HepG2 (cell line): ENCODE results near the gene YWHAE. TPM values are rescaled to one million over a fixed set of nuclear protein-coding genes. Genes with fewer than 3 reads are reported as not detected.

Experiments
- ATAC-seq: fragments of 200-7000 bp; cut with Tn5 transposase; 3 replicates; pipeline ENCODE4 v1.9.1; 2020; ENCODE audit warnings: mild to moderate bottlenecking, moderate library complexity
- BruUV-seq: library from RNA; stranded (reverse); fragments of 400-500 nt; replicated peaks from 2 replicates; lab custom pipeline; 2021; lab: Mats Ljungman, UMichigan
- CTCF ChIA-PET: fragments of 300-600 bp; formaldehyde crosslinking; extraction: SDS; loops from one replicate; lab custom pipeline; 2021; ENCODE audit warnings: low total read pairs, inconsistent platforms, low intra/inter-chr PET ratio; lab: Yijun Ruan, JAX
- POLR2A ChIA-PET: fragments of 350-600 bp; sonication (Branson Sonifier 250); formaldehyde crosslinking; loops from one replicate; lab custom pipeline; 2020; ENCODE audit warnings: antibody characterized with exemption, inconsistent platforms; lab: Yijun Ruan, JAX
- DNase-seq: peaks from one replicate; pipeline ENCODE4 v3.0.0-alpha.2; 2015; ENCODE audit warnings: low spot score
- FAIRE-seq: peaks from 3 replicates; lab custom pipeline; 2011; peaks lifted over from hg19 to GRCh38; lab: Jason Lieb, UNC
- H2AFZ ChIP-seq: one replicate; pipeline ENCODE4 v1.6.1; 2011; ENCODE audit warnings: low read length, inconsistent platforms
- H3K27ac ChIP-seq: fragments of 300-600 bp; 3 replicates; pipeline ENCODE4 v1.8.0; 2011; ENCODE audit warnings: mixed run types, mild to moderate bottlenecking, mixed read lengths, low read length, inconsistent platforms; ENCODE audit not compliant: insufficient read depth; ENCODE audit errors: extremely low read length
- H3K27me3 ChIP-seq, 2 experiments: fragments of 200-600 bp in 1 of 2; 2 replicates in 1 of 2; 3 replicates in 1 of 2; pipeline versions ENCODE4 v1.6.0 to v1.8.0; 2011; ENCODE audit warnings: low read length in 2 of 2, mild to moderate bottlenecking in 2 of 2, moderate library complexity in 2 of 2, inconsistent platforms in 1 of 2; ENCODE audit not compliant: insufficient read depth in 2 of 2, control insufficient read depth in 1 of 2
- H3K36me3 ChIP-seq, 2 experiments: fragments of 200-600 bp in 1 of 2; replicated peaks in 1 of 2; 2 replicates in 1 of 2; 3 replicates in 1 of 2; pipeline versions ENCODE4 v1.5.1 to v1.8.0; 2011; ENCODE audit warnings: low read length in 2 of 2, inconsistent platforms in 1 of 2; ENCODE audit not compliant: insufficient read depth in 2 of 2, control insufficient read depth in 1 of 2
- H3K4me1 ChIP-seq: 2 replicates; pipeline ENCODE4 v1.5.1; 2012; ENCODE audit warnings: low read length, inconsistent platforms; ENCODE audit not compliant: insufficient read depth
- H3K4me2 ChIP-seq: 2 replicates; pipeline ENCODE4 v1.6.0; 2011; ENCODE audit warnings: low read depth, low read length, inconsistent platforms
- H3K4me3 ChIP-seq, 3 experiments: fragments of 200-600 bp in 1 of 3; sonication (generic), shearing (Covaris generic) in 1 of 3; replicated peaks in 1 of 3; 2 replicates each; pipeline ENCODE4 v1.5.1; 2011 to 2016; ENCODE audit warnings: low read length in 3 of 3, inconsistent platforms in 2 of 3, low read depth in 2 of 3, mild to moderate bottlenecking in 2 of 3, control low read depth in 1 of 3, mixed read lengths in 1 of 3; ENCODE audit not compliant: insufficient read depth in 1 of 3
- H3K79me2 ChIP-seq: one replicate; pipeline ENCODE4 v1.6.1; 2011; ENCODE audit warnings: low read length, inconsistent platforms; ENCODE audit not compliant: insufficient read depth
- H3K9ac ChIP-seq: 2 replicates; pipeline ENCODE4 v1.6.0; 2011; ENCODE audit warnings: mild to moderate bottlenecking, low read depth, low read length, inconsistent platforms; ENCODE audit not compliant: insufficient read depth
- H3K9me3 ChIP-seq: 2 replicates; pipeline ENCODE4 v1.5.1; 2012; ENCODE audit warnings: mild to moderate bottlenecking, low read length
- H4K20me1 ChIP-seq: 2 replicates; pipeline ENCODE4 v1.6.0; 2011; ENCODE audit warnings: inconsistent platforms, mild to moderate bottlenecking, low read length, moderate library complexity; ENCODE audit not compliant: insufficient read depth
- AHR ChIP-seq: IDR thresholded peaks from 2 replicates; pipeline ENCODE4 v1.6.1; 2018; ENCODE audit warnings: missing genetic modification reagents, missing compliant biosample characterization
- GATAD1 ChIP-seq: IDR thresholded peaks from 2 replicates; pipeline ENCODE4 v1.6.1; 2016; ENCODE audit warnings: missing genetic modification reagents, missing compliant biosample characterization
- GTF2F1 ChIP-seq: fragments of 150-350 bp; IDR thresholded peaks from 2 replicates; pipeline ENCODE4 v1.6.1; 2014; ENCODE audit warnings: low read length
- HOXA3 ChIP-seq: sonication (generic); formaldehyde crosslinking; IDR thresholded peaks from 2 replicates; pipeline ENCODE4 v1.5.0; 2020; ENCODE audit warnings: missing genetic modification reagents
- JUND ChIP-seq: sonication (generic); formaldehyde crosslinking; IDR thresholded peaks from 2 replicates; pipeline ENCODE4 v1.8.0; 2022; ENCODE audit warnings: mild to moderate bottlenecking, missing genetic modification reagents
- MED13 ChIP-seq: sonication (generic); formaldehyde crosslinking; IDR thresholded peaks from 2 replicates; pipeline ENCODE4 v1.5.0; 2020; ENCODE audit warnings: missing genetic modification reagents
- MEIS1 ChIP-seq: sonication (generic); formaldehyde crosslinking; IDR thresholded peaks from 2 replicates; pipeline ENCODE4 v1.9.0; 2021; ENCODE audit warnings: mild to moderate bottlenecking, missing genetic modification reagents, moderate library complexity, borderline replicate concordance
- MXI1 ChIP-seq: IDR thresholded peaks from 3 replicates; pipeline ENCODE4 v1.6.1; 2012; ENCODE audit warnings: low read depth, low read length, inconsistent platforms, borderline replicate concordance
- RAD21 ChIP-seq: fragments of 450-650 bp; formaldehyde crosslinking; IDR thresholded peaks from 2 replicates; pipeline ENCODE4 v1.5.0; 2020; ENCODE audit warnings: mild to moderate bottlenecking
- SMARCC2 ChIP-seq: fragments of 450-650 bp; IDR thresholded peaks from 2 replicates; pipeline ENCODE4 v1.6.1; 2017; ENCODE audit warnings: antibody characterized with exemption, mild to moderate bottlenecking
- SNAI1 ChIP-seq: sonication (generic); formaldehyde crosslinking; IDR thresholded peaks from 2 replicates; pipeline ENCODE4 v1.5.0; 2020; ENCODE audit warnings: mild to moderate bottlenecking, missing genetic modification reagents, borderline replicate concordance
- SP4 ChIP-seq: sonication (generic); formaldehyde crosslinking; IDR thresholded peaks from 2 replicates; pipeline ENCODE4 v1.8.1; 2023; ENCODE audit warnings: mild to moderate bottlenecking, missing genetic modification reagents
- ZNF329 ChIP-seq: sonication (generic); formaldehyde crosslinking; IDR thresholded peaks from 2 replicates; pipeline ENCODE4 v1.9.0; 2021; ENCODE audit warnings: low read depth, mild to moderate bottlenecking, missing genetic modification reagents
- ZNF33A ChIP-seq: sonication (generic); formaldehyde crosslinking; IDR thresholded peaks from 2 replicates; pipeline ENCODE4 v1.5.1; 2020; ENCODE audit warnings: missing genetic modification reagents, mild to moderate bottlenecking, moderate library complexity, borderline replicate concordance
- ZNF7 ChIP-seq: IDR thresholded peaks from 2 replicates; pipeline ENCODE4 v1.6.1; 2016; ENCODE audit warnings: missing biosample characterization, missing genetic modification reagents
- ZNF768 ChIP-seq: sonication (generic); formaldehyde crosslinking; IDR thresholded peaks from 2 replicates; pipeline ENCODE4 v1.4.0; 2020; ENCODE audit warnings: missing genetic modification reagents
- WGBS: methylation state at CpG from one replicate; pipeline ENCODE4 v1.1.6; 2017; ENCODE audit warnings: low lambda C conversion rate; 5-methylcytosine and 5-hydroxymethylcytosine counted together
- in situ Hi-C: cut with HindIII; loops from 2 replicates; pipeline ENCODE4 v1.10.0; 2017; ENCODE audit warnings: low pct_unique_long_range_greater_than_20kb; ENCODE audit not compliant: extremely low pct_ligation_motif_present
- intact Hi-C: fragments of 100-400 bp; cut with micrococcal nuclease; formaldehyde crosslinking; loops from one replicate; pipeline ENCODE4 v1.10.0; 2022; ENCODE audit not compliant: unreplicated experiment
- polyA plus RNA-seq, 8 experiments: library from polyadenylated mRNA; depleted of rRNA in 3 of 8; stranded (reverse) in 7 of 8; unstranded in 1 of 8; fragments of >200 nt; fragmentation: Illumina TruSeq in 4 of 8; extraction: Trizol in 4 of 8; gene quantifications; 2 replicates each; pipeline versions ENCODE4 v1.2.1 to v1.2.3, GENCODE V29; 2011 to 2016; ENCODE audit warnings: low read depth in 4 of 8, missing spikeins in 1 of 8, mixed read lengths in 1 of 8; ENCODE audit not compliant: insufficient read depth in 1 of 8
- total RNA-seq, 5 experiments: library from RNA; depleted of rRNA; stranded (reverse); fragments of >200 nt; fragmentation: Illumina TruSeq; extraction: Trizol; gene quantifications; 2 replicates each; pipeline ENCODE4 v1.2.3, GENCODE V29; 2016; ENCODE audit warnings: low read depth in 1 of 5
- TF ChIP-seq, protein P1 (sequence below): IDR thresholded peaks from 2 replicates; pipeline ENCODE4 v1.6.1; 2016; ENCODE audit warnings: mild to moderate bottlenecking

Gene YWHAE
- total and polyA plus RNA-seq, 2 of the 13 experiments (the other 11 are each of a cell fraction or from before 2014, with no cell fraction given): 256 to 335 TPM

DNA sequence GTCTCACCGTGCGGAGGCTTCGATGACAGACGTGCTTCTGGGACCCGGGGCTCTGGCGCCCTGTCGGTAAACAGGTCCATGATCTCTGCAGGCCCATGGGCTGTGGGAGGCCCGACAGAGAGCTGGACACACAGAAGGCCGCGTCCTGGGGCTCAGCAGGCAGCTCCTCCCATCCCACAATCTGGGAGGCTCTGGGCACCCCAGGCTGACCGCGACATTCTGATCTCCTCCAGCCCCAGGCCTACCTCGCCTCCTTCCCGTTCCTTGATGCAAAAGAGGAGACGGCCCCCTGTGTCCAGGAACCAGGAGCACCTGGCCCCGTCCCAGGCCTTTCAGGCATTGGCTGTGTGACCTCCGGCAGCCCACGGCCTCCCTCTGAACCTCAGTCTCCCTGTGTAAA is 97.3 kb downstream of the YWHAE start:
- Histone ChIP-seq H4K20me1 (no peaks in the 10 kb centered on the region), H3K4me2 (no peak overlapping the region), H2AFZ (no peak overlapping the region), H3K27ac (no peak overlapping the region), H3K9ac (no peak overlapping the region), H3K9me3 (no peaks in the 10 kb centered on the region), H3K36me3 (no peaks in the 10 kb centered on the region), H3K79me2 (no peaks in the 10 kb centered on the region), H3K4me3 (no peak overlapping the region), H3K27me3 (peaks cover 22 to 90% of the 10 kb centered on the region in 2 experiments), H3K4me1 (peaks cover 10% of the 10 kb centered on the region)
- no peak for FAIRE-seq
- in situ Hi-C loops: no loop called here
- no peak for DNase-seq
- ChIA-PET CTCF (no interaction called here), POLR2A (no interaction called here)
- WGBS: 27% methylated on average over 3 of the region's 18 CpGs
- intact Hi-C loops: no loop called here
- no TSS peak for BruUV-seq
- no peak for ATAC-seq
- TF ChIP-seq GATAD1 (CRISPR knock-in tag): no peak
- peak; percentile 51; the same call in 1 of the 2 replicates for TF ChIP-seq ZNF768 (CRISPR knock-in tag)

GRCh38 chr17:1301546-1301945 is 98.5 kb downstream of the YWHAE start:
- Histone ChIP-seq H4K20me1 (no peaks in the 10 kb centered on the region), H3K79me2 (no peaks in the 10 kb centered on the region), H3K4me1 (peaks cover 10% of the 10 kb centered on the region), H3K9ac (no peak overlapping the region)
- TF ChIP-seq GTF2F1: no peak
- no peak for TF ChIP-seq HOXA3
- TF ChIP-seq, protein P1, sequence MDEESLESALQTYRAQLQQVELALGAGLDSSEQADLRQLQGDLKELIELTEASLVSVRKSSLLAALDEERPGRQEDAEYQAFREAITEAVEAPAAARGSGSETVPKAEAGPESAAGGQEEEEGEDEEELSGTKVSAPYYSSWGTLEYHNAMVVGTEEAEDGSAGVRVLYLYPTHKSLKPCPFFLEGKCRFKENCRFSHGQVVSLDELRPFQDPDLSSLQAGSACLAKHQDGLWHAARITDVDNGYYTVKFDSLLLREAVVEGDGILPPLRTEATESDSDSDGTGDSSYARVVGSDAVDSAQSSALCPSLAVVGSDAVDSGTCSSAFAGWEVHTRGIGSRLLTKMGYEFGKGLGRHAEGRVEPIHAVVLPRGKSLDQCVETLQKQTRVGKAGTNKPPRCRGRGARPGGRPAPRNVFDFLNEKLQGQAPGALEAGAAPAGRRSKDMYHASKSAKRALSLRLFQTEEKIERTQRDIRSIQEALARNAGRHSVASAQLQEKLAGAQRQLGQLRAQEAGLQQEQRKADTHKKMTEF (CRISPR knock-in tag): no peak
- TF ChIP-seq ZNF329: no peak
- no peak for TF ChIP-seq ZNF768 (CRISPR knock-in tag)
- no peak for TF ChIP-seq SP4
- no peak for TF ChIP-seq MED13 (CRISPR knock-in tag)
- TF ChIP-seq SNAI1: no peak
- TF ChIP-seq ZNF33A (CRISPR knock-in tag): no peak
- TF ChIP-seq SMARCC2: no peak
- TF ChIP-seq RAD21 (CRISPR knock-in tag): no peak
- no peak for TF ChIP-seq JUND (CRISPR knock-in tag)
- no peak for TF ChIP-seq AHR
- no peak for TF ChIP-seq MEIS1 (CRISPR knock-in tag)
- no peak for TF ChIP-seq MXI1
- TF ChIP-seq ZNF7 (CRISPR knock-in tag): no peak
- TF ChIP-seq, all 625 proteins: peak for 0
- ATAC-seq: no peak
- no peaks in the 10 kb centered on the region for H3K36me3 ChIP-seq
- no peak overlapping the region for H3K4me3 ChIP-seq
- peaks cover 22 to 91% of the 10 kb centered on the region in 2 experiments for H3K27me3 ChIP-seq
- H2AFZ ChIP-seq: no peak overlapping the region
- no peak overlapping the region for H3K27ac ChIP-seq
- no peaks in the 10 kb centered on the region for H3K9me3 ChIP-seq
- 55% methylated on average over 9 of the region's 14 CpGs for WGBS
- ChIA-PET POLR2A (no interaction called here), CTCF (no interaction called here)
- in situ Hi-C loops (no loop called here), intact Hi-C loops (no loop called here)
- no peak for DNase-seq
- no TSS peak for BruUV-seq
- FAIRE-seq: no peak
- no peak overlapping the region for H3K4me2 ChIP-seq
